NOMO-1 treated with DMSO at 0.1 percent for 48 hours (cell line): ENCODE data around the gene CRAMP1.

Experiments used
- DNase-seq: peaks from one replicate; lab custom pipeline; 2025; ENCODE audit not compliant: unreplicated experiment; lab: John Stamatoyannopoulos, UW

Gene CRAMP1

GRCh38 chr16:1612320-1613111 is at the start of gene CRAMP1:
CRAMP1 (plus strand) TSS chr16:1612360; CDS start chr16:1614640, 2,280 bp downstream.
- DNase-seq, result no peak

DNA sequence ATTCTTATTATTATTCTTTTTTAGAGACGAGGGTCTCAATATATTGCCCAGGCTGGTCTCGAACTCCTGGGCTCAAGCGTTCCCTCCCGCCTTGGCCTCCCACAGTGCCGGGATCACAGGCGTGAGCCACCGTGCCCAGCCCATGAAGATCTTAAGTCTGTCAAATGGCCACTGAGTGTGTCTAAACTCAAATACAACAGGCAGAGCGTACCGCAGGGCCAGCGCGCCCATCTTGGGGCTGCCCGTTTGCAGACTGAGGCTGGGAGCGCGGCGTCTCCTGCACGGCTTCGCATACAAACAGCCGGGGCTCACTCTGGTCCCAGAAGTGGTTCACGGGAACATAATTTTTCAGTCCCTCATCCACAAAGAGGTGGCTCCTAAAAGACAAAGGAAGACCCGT is 48.4 kb upstream of the CRAMP1 start:
- no peak for DNase-seq

DNA sequence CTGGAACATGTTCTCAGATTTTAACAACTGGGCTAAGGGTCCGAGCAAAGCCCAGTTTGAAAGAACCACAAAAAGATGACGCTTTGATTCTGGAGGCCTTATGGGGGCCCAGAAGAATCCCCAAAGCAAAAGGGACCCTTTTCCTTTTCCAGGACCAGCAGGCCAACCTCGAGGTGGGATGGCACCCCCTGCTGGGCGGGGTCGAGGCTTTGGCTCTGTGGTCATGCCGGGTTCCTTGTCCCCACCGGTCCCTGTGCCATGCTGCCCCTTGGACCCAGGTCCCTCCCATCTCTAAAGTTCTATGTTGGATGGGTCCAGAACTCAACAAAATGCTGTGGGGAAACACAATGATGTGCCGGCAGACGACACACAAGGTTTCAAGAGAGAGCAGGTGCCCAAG is 47.8 kb upstream of the CRAMP1 start:
- DNase-seq, result peak; percentile 1

- no peak for DNase-seq
Measured at GRCh38 chr16:1565083-1565805, 46.9 kb upstream of the CRAMP1 start.

GRCh38 chr16:1567988-1568387 is 44.2 kb upstream of the CRAMP1 start:
- no peak for DNase-seq

GRCh38 chr16:1571012-1571671 is 41.0 kb upstream of the CRAMP1 start:
- no peak for DNase-seq

DNA sequence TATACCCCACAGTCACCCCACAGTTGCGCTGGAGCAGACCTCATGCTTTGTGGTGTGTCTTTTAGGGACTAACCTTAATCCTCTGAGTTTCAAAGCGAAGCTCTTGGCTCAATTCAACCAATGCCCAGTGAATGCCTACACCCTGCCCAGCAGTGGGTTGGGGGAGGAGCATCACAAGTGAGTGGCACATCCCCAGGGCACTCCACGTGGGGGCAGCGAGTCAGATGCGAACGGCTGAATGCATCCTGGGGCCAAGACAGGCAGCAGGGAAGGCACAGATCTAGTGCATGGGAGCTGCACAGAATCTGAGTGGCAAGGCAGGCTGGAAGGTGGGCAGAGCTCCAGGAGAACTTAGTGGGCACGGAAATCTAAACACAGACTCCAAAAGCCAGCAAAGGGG is 39.5 kb upstream of the CRAMP1 start:
- no peak for DNase-seq

DNA sequence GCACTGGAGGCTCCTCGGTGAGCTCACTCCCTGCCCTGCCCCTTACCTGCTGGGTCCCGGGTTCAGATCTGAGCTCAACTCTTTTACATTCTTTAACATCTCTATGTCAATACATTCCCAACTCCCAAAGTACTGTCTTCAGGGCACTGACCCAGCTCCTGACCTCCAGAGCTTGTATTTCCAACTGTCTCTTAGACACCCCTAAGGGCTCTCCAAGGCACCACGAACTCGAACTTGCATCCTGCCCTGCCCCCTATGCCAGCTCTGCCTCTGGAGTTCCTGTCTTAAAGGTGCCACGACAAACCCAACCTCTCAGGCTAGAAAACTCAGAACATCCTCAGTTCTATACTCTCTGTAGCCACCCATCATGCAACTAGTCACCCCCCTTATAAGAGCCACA is 38.9 kb upstream of the CRAMP1 start:
- DNase-seq, result no peak

GRCh38 chr16:1575578-1575977 is 36.6 kb upstream of the CRAMP1 start:
- DNase-seq, result no peak

DNA sequence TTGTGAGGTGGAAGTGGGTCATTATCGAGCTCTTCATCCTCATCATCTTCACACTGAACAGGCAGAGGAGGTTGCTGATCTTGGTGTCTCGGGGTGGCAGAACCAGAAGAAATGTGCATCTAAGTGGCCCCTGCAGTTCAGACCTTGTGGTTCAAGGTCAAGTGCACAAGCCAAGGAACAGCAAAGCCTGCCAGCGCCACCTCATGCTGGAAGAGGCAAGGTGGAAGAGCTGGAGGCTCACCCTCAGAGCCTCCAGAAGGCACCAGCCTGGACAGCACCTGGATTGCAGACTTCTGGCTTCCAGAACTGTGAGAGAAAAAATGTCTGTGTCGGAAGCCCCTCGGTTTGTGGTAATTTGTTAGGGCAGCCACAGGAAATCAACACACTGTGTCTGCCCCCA is 32.9 kb upstream of the CRAMP1 start:
- DNase-seq, result no peak

GRCh38 chr16:1580256-1580655 is 31.9 kb upstream of the CRAMP1 start:
- DNase-seq, result no peak

DNA sequence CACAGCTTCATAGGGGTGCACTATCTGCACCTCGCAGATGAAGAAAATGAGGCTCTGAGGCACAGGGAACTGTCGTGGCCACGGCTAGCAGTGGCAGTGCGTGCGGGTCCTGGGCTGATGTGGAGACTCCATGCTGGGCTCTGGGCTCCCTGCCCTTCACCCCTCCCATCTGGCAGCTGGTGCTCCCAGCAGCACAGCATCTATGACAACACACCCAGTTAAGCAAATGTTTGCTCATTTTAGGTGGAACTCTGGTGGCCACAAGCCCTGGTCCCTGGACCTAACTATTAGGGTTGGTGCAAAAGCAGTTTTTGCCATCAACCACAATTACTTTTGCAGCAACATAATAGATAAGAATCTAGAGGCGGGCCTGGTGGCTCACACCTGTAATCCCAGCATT is 31.2 kb upstream of the CRAMP1 start:
- no peak for DNase-seq

DNA sequence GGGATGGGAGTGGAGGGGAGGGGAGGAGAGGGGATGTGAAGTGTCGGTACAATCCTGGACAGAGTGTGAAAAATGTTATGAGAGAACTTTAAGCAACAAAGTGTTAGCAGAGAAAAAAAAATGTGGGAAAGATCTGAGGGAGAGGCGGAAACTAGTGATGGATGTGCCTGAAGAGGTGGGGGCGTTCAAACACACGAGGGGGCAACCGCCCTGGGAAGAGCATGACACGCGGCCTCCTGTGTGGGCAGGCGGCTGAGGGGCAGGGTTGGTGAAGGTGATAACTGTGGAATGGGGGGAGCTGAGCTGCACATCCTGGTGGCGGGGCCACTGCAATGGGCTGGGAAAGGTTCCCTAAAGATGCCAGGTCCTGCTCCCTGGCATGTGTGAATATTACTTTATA is 30.4 kb upstream of the CRAMP1 start:
- DNase-seq, result no peak

- DNase-seq, result no peak
Measured at GRCh38 chr16:1583180-1583579, 29.0 kb upstream of the CRAMP1 start.

DNA sequence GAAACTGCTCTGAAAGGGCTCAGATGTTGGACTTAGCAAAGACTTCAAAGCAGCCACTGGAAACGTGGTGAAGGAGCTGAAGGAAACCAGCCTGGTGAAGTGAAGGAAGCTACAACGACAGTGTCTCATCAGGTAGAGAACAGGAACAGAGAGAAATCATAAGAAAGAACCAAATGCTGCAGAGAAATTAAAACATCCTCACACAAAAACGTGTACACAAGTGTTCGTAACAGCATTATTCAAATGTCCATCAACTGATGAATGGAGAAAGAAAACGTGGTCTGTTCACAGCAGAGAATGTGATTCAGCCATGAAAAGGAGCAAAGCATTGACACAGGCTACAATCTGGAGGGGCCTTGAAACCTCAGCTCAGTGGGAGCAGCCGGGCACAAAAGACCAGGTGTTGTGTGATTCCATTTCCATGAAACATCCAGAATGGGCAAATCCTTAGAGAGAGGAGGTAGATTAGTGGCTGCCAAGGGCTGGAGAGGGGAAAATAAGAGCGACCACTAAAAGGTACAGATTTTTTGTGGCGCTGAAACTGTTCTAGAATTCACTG is 27.2 kb upstream of the CRAMP1 start:
- DNase-seq, result no peak

DNA sequence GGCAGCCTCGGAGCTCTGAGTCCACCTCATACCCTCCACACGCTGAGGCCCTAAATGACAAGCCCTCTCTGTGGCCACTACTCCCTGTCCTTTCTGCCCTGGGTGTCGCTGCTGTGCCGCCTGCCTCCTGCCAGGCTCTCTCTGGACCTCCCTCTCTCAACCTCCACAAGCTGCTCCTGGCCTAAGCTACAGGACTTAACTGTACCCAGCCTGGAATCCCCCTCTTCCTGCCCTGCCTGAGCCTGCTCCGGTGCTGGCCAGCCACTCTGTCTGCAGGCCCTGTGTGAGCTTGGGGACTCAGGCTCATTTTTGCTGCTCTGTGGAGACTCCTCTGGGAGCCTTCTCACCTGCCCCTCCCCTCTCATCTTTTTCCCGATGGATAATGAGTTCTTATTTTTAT is 21.8 kb upstream of the CRAMP1 start:
- DNase-seq, result no peak

DNA sequence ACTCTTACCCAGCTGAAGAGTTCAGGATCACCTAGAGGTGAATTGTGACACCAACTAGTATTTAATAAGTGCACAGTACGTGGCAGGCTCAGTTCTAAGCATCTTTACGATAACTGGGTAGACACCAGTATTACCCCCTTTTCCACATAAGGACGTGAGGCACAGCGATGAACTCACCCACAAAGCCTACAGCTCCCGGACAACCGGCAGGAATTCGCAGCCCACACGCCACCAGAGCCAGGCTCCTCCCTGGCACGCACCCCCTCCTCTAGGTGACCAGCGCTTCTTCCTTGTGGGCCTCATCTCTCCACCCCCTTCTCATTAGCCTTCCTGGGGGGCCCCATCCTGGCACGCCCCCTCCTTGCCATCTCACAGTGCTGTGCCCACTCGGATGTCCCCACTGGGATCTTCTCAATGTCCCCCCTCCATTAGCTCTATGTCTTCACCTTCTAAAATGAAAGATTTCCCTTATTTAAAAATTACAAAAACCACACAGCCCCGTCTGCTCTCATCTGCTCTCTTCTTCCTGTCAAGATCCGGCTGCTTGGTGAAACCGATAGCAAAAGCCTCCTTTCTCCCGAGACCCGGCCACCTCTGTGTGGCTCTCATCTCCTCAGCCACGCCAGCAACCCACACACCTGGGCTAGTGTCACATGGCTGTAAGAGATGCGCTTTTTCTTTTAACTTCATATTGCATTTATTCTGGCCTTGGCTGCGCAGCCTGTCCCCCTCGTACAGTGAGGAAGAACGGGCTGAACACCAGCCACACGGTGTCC is 21.0 kb upstream of the CRAMP1 start:
- DNase-seq, result no peak

DNA sequence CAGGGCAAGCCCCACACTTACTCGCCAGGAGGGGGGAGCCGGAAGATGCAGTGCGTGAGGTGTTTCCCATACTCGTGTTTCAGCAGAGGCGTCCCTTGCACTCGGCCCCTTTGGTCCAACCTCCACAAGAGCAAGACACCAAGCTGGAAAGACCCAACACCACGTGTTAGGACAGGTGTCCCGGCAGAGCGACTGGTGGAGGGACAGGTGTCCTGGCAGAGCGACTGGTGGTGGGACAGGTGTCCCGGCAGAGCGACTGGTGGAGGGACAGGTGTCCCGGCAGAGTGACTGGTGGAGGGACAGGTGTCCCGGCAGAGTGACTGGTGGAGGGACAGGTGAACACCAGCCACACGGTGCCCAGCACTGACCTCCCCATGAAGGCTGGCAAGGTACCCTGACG is 19.7 kb upstream of the CRAMP1 start:
- no peak for DNase-seq

GRCh38 chr16:1595511-1595910 is 16.6 kb upstream of the CRAMP1 start:
- peak; percentile 57 for DNase-seq

DNA sequence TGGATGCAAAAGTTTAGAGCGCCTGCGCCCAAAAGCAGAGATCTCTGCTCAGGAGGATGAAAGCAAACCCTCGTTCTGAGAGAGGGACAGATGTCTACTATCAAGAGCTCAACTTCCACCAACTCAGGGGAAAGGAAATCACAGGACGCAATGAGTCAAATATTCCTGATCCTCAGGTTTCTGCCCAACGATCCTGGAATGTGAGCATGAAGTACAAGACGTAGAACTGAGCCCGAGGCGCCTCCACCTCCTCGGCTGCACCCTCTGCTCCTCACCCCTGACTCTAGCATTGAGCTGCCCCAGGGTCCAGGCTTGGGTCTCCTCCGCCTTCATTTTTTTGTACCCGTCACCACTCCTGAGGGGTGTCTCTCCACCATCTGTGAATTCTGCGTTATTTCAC is 15.6 kb upstream of the CRAMP1 start:
- DNase-seq, result no peak

DNA sequence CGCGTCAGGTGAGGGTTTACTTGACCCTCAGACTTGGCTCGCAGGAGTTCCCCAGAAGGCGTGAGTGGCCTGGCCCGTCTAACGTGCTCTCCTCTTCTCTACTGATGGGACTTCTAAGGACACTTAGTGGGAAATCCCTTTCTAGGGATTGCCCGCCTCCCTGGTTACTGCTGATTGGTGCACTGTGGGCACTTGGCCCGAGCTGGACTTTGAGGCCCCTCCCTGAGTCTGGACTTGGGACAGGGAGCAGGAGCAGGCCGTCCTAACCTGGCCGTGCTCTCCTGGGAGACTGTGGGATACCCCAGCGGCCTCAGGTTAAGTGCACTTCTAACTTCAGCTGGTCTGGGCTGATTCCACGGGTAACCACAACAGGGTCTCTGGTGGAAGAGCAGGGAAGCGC is 15.0 kb upstream of the CRAMP1 start:
- DNase-seq, result no peak
